Left lobe of liver (tissue), 2 donors: ENCODE results near the gene PALD1. TPM values are rescaled to one million over a fixed set of nuclear protein-coding genes. Genes with fewer than 3 reads are reported as not detected.

ENCODE experiments used
- ATAC-seq: fragments of 200-7000 bp; cut with Tn5 transposase; one replicate; pipeline ENCODE4 v1.9.1; 2020; ENCODE audit warnings: mild to moderate bottlenecking, moderate library complexity
- DNase-seq: peaks from one replicate; pipeline ENCODE4 v3.0.0-alpha.2; 2020; ENCODE audit warnings: low spot score
- total RNA-seq: library from RNA; stranded (reverse); gene quantifications from one replicate; pipeline ENCODE4 v1.2.1, GENCODE V29; 2021
- donor health status: DM: no; HTN: no; CAD: no; lungs with moderate emphysema.
- donor health status: DM: no; HTN: yes; CAD: no.

PALD1 gene
- total RNA-seq, 1 donor from 2014 or later: 1.1 TPM

DNA sequence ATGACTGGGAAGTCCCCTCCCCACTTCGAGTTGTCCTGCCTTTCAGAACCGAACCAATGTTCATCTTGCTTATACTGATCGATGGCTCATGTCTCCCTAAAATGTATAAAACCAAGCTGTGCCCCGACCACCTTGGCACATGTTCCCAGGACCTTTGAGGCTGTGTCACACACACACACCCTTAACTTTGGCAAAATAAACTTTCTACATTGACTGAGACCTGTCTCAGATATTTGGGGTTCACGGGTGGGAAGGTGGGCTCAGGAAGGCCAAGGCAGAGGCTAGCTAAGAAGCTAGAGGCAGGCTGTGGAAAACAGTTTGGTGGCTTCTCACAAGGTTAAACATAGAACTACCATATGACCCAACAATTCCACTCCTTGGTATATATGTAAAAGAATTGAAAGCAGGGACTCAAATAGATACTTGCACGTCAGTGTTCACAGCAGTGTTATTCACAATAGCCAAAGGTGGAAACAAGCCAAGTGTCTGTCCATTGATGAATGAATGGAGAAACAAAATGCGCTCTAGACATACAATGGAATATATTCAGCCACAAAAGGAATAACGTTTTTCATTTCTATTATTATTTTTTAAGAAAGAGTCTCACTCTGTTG lies 108.6 kb downstream of the PALD1 start:
- ATAC-seq (no peak), DNase-seq (no peak)

DNA sequence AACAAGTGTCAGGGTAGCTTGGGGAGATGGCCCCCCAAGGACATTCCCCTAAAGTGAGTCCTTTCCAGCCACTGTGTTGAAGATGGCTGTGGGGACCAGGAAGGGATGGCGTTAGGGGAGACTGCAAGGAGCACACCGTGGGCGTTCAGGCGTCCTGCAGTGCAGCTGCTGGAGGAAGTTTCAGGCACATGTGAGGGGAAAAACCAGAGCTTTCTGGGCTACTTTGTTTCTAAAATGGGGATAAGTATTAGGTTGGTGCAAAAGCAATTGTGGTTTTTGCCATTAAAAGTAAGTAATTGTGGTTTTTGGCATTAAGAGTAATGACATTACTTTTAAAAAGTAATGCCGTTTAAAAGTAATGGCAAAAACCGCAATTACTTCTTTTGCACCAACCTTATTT lies 109.7 kb downstream of the PALD1 start:
- DNase-seq (peak; percentile 11), ATAC-seq (no peak)

DNA sequence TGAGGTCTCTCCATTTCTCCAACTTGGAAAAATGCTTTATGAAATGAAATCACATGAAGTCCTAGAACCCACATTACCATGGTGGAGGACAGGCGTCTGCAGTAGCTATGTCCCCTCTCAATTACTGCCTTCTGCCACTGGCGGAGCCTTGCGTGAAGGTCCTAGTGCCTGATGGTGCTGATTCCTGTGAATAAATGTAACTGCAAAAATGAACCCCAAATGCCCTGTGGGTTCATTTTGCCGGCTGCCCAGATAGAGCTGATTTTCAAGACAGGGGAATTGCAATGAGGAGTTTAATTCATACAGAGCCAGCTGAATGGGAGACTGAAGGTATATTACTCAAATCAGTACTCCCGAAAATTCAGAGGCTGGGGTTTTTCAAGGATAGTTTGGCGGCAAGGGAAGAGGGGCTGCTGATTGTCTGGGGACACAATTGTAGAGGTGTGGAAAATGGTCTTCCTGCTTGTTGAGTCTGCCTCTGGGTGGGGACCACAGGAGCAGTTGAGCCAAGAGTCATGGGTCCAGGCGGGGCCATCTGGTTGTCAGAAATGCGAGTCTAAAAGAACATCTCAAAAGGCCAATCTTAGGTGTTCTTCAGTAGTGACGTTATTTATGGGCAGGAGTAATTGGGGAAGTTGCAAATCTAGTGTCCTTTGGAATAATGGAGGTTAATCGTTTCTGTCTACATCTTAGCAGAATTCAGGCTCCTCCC lies 110.4 kb downstream of the PALD1 start:
- ATAC-seq (no peak), DNase-seq (peak; percentile 23)

DNA sequence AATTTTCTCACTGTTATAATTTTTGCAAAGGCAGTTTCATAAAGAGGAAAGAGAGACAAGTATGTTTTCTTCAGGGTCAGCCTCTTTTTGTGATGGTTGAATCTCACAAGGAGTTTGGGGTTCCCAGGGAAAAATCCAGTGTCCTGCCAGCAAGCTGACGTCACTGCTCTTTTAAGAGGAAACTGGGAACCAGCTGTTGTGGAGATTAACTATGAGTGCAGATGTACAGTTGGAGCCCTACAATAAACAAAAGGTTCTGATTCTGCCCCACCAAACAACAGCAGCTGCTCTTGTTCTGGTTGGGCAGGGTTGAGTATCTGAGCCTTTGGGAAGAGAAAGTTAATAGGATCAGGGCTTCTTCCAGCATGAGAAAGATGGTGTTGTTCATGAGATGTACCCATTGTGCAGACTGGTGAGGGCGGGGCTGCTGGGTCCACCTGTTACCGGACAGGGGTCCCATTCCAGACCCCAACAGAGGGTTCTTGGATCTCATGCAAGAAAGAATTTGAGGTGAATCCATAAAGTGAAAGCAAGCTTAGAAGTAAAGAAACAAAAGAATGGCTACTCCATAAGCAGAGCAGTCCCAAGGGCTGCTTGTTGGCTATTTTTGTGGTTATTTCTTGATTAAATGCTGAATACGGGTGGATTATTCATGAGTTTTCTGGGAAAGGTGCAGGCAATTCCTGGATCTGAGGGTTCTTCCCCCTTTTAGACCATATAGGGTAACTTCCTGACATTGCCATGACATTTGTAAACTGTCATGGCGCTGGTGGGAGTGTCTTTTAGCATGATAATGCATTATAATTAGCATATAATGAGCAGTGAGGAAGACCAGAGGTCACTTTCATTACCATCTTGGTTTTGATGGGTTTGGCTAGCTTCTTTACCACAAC lies 111.4 kb downstream of the PALD1 start:
- DNase-seq (peak; percentile 24), ATAC-seq (no peak)

DNA sequence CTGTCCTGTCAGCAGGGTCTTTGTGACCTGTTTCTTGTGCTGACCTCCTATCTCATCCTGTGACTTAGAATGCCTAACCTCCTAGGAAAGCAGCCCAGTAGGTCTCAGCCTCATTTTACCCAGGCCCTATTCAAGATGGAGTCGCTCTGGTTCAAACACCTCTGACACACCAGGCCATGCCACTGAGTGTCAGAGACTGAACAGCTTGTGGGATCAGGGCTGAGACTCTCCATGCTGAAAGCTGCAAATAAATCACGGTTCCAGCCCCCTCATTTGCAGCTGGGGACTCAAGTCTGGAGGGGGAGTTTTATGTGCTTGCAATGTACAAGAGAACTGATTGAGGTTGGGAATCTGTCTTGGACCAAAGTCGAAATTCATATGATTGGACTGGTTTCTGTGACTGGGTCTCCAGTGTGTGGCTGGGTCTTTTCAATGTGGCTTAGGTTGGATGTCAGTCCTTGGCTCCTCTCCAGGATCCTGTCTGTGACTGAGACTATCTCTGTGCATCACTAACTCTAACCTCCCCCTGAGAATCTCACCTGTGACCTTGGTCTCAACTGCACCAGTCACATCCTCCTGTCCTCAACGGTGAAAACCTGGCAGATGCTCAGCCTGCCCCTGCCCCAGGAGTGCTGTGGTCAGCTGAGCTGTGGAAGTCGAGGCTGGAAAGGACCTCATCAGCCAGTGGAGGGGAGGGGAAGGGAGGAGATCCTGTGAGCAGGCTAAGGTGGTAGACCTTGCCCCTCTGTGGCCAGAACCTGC lies 112.3 kb downstream of the PALD1 start:
- ATAC-seq: no peak
- peak; percentile 19 for DNase-seq

DNA sequence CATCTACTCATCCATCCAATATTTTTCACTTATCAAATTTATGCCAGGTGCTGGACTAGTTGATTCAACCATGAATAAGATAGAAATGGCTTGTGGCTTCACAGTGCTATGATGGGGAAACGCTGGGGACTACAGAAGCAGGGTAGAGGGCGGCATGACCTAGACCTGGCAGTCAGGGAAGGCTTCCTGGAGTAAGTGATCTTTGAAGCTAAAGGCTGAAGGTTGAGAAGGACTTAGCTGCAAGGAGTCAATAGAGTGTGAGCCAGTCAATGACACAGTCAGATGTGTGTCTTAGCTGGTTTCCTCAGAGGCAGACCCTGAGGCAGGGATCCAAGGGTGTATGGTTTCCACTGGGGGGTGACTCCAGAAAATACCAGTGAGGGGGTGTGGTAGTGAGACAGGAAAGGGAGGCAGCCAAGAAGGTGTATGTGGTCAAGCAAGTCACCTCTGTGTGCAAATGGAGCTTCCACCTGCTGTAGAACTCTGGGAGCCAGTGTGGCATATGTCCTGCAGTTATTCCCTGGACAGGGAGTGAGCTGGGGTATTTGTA lies 113.7 kb downstream of the PALD1 start:
- ATAC-seq: no peak
- peak; percentile 8 for DNase-seq

DNA sequence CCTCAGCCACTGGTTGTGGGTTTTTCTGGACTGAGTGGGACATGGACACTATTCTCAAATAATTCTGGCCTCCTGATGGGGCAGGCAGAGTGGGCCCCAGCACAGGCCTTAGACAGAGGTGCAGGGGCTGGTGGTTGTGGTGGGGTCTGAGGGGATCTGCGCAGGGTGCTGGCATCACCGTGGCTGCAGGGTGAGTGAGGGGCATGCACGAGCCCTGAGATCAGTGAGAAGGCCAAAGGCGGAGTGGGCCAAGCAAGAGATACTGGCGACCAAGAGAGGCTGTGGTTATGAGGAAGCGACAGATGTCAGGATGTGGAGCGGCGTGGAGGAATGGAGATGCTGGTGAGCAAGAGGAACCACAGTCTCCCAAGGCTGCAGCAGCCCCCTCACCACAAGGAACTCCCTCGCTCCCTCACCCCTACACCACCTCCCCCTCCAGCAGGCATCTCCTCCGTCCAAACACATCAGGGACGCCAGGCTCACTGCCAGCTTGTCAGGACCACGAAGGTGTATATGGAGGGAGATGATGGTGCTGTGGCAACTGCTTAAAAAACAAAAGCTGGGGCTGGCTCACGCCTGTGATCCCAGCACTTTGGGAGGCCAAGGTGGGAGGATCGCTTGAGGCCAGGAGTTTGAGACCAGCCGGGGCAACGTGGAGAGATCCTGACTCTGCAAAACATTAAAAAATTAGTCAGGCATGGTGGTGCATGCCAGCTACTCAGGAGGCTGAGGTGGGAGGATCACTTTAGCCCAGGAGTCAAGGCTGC lies 114.4 kb downstream of the PALD1 start:
- DNase-seq (peak; percentile 28), ATAC-seq (no peak)

DNA sequence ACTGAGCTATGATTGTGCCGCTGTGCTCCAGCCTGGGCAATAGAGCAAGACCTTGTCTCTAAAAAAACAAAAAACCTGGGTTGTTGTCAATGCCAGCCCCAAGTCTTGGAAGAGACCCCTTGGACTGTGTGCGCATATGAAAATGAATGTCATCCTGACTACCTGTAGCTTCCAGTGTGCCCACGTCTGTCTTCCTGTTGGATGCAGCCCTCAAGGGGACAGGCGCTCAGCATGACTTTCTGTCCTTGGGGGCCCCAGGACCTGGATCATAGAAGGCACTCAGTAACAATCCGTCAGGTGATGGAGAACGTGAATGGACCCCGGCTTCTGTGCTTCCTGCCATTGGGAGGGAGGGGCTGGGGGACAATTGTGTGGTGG lies 114.9 kb downstream of the PALD1 start:
- DNase-seq (no peak), ATAC-seq (no peak)

DNA sequence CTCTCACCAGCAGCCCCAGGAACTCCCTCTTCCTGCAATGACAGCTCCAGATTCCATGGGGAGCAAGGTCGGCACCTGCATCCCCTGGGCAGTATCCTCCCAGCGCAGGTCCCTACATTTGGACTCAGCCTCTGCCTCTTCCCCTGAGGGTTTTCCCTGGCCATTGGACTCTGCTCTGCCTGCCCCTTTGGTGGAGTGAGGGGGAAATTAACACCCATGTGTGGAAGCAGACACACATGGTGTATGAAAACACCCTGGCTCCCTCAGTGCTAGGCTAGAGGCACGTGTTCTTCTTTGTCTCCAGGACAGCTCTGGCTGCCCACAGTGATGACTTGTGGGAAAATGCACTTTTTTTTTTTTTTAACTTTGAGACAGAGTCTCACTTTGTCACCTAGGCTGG lies 115.6 kb downstream of the PALD1 start:
- no peak for DNase-seq
- no peak for ATAC-seq

DNA sequence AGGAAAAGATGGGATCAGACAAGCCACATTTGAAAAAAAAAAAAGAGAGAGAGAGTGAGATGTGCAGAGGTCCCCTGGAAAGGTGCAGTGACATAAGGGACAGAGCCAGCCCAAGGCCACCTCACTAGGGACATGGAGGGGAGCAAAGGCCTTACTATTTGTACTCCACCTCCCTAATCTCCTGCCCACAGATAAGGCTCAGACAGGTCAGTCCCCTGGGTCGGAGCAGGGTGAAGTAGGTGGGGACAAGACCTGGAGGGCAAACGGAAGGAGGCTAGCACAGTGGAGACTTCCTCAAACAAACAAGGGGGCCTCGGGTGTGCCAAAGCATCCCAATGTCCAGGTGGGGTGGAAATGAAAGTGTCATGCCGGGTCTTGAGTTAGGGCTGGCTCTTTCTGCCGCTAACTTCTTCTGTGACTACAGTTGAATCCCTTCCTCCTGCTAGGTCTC lies 117.0 kb downstream of the PALD1 start:
- ATAC-seq (no peak), DNase-seq (no peak)

DNA sequence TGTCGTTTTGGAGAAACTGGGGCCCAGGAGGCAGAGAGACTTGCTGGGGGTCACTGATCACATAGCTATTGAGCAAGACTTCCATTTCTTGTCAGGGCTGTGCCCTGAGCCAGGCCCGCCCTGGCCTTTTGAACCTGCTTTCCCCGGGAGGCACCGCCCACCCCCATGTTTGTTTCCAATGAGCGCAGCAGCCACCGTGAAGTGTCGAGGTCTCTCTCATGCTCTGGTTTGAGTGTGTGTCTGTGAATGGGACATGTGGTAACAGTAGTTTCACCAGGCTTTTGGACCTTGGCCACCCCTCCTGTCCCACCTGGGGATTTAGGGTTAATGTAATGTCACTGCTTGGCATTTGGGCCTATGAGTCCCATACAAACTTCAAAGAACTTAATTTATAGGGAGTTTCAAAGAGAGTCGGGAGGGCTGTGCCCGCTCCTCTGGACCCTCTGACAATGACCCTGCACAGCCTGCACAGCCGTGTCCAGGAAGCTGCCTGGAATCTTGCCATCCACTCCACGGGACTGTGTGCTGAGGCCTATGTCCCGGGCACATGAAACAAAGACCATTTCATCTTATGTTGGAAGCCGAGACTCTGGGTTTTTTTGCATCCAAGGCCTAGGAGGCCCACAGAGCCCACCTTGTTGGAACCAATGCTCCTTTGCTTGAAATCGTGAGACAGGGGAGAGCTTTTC lies 117.7 kb downstream of the PALD1 start:
- ATAC-seq: no peak
- no peak for DNase-seq

DNA sequence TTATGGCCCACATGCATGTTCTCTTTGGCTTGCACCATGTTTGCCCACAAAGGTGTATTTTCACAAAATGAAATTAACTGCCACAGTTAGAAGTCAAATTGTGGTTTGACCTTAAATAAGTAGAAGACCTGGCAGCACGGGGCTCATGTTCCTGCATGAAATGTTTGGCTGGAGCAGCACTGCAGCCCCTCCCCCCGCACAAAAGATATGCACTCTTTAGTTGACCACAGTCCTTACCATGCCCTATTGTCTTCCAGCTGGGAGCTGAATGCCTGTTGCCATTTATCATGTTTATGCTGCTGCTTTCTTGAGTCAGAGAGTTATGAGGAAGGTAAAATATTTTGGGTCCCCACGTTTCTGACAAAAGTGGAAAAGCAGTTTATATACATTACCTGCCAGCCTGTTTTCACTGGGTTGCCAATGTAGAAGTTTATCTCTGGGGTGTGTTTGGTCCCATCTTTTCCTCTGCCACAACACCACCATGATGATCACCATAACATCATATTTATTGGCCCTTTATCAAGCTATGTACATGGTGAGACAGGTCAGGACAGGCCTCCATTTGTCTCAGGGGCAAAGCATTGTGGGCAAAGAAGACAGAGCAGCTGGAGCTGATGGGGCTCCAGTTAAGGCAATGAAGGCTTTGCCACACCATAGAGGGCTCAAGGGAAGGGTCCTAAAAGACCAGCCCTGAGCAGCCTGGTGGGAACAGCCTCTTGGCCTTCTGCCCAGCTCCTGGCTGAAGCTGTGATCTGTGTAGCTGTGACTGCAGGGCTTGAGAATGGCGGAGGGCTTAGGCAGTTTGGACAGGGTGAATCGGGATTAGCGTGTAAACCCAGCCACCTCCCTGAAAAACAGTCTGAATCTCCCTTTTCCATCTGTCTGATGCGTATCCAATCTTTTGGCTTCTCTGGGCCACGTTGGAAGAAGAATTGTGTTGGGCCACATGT lies 118.6 kb downstream of the PALD1 start:
- DNase-seq (no peak), ATAC-seq (no peak)

DNA sequence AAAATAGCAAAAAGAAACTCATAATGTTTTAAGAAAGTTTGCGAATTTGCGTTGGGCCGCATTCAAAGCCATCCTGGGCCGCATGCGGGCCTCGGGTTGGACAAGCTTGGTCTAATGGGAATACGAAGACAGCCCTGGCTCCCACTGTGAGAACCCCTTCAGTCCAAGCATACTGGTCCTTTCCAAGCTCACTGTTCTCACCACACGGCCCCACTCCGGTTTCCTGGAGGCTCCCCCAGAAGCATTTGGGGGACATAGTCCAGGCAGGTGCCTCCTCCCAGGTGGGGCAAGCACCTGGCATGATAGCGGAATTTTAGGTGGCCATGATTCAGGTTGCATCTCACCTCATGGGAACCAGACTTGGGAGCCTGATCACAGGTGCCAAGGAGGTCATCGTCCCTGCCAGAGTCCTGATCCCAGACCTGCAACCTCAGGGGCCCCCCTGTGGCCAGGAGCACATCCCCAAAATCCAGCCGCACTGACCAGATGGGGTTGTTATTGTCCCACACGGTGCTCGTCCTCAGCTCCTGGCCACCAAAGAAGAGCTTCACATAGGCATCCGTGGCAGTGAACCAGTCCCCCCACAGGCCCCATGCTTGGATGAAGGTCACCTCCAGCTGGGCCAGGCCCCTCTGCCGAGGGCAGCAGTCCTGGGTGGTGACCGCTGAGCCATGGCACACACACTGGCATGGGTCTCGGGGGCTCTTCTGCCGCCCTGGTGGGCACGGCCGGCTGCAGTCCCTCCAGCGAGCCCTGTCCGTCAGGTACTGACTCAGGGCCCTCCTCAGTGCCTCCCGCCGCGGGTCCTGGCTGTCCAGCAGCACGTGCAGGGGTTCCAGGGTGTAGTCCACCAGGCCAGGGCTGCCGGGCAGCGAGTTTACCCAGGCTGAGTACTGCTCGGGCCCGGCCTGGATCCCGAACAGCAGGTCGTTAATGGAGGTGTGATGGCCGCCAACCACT lies 119.6 kb downstream of the PALD1 start:
- no peak for ATAC-seq
- no peak for DNase-seq

DNA sequence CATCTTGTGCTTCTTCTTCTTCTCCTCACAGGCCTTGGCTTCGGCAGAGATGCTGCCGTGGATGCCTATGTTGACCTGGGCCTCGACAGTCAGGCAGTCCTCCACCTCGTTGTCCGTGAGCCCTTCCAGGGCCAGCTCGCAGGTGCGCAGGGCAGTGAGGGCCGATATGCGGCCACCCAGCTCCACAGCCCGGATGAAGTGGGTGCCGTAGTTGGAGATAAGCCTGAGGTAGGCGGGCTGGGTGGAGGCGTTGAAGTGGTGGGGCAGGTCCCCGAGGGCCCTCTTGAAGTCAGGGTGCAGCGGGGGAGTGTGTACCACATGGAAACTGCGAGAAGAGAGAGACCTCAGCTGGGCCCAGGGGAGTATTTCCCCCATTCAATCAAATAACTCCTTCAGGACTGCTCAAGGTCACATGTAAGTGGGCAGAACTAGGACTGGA lies 120.3 kb downstream of the PALD1 start:
- no peak for DNase-seq

DNA sequence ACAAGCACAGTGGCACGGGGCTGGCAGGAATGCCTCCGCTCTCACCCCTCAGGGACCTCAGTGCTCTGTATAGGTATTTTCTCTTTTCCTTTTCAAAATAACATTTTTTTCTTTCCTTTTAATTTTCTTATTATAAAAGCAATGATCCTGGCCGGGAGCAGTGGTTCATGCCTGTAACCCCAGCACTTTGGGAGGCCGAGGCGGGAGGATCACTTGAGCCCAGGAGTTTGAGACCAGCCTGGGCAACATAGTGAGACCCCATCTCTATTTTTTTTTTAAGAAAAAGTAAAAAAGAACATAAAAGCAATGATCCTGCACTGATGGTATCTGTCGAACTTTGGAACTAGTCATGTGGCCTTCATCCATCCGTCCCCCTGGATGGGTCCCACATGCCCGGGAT lies 120.8 kb downstream of the PALD1 start:
- DNase-seq (no peak), ATAC-seq (no peak)

More for the DNA sequence above, 120.3 kb downstream of the PALD1 start:
- ATAC-seq: no peak

DNA sequence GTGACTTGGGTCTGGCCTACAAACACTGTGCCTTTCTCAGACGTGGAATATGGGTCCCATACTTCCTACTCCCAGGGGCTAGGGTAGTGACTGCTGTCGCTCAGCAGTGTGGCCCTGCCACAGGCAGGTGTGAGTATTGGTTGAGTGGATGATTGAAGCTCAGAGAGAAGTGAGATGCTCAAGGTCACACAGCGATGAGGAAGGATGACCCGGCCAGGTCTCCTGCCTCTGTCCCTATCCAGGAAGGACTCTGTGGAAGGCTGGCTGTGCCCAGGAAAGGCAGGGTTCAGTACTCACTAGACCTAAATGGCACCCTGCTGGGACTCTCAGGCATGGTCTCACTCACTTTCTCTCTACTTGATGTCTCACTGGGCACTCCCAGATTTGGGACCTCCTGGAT lies 121.2 kb downstream of the PALD1 start:
- DNase-seq: no peak
- no peak for ATAC-seq
